Liver (tissue), 9 donors: ENCODE results near the gene GRAP2. TPM values are rescaled to one million over a fixed set of nuclear protein-coding genes. Genes with fewer than 3 reads are reported as not detected.

ENCODE experiments used
- DNase-seq: peaks from one replicate; pipeline ENCODE4 v3.0.0-alpha.2; 2017; ENCODE audit warnings: low spot score
- H3K27ac ChIP-seq, 2 donors: one replicate each; pipeline ENCODE4 v1.7.0; 2013; ENCODE audit warnings: inconsistent platforms in 2 of 2, low read length in 2 of 2, control low read depth in 1 of 2, low read depth in 1 of 2, mild to moderate bottlenecking in 1 of 2
- H3K27me3 ChIP-seq, 4 donors: one replicate each; pipeline versions ENCODE4 v1.6.1 to v1.7.0; 2013; ENCODE audit warnings: low read length in 3 of 4, inconsistent platforms in 1 of 4, mild to moderate bottlenecking in 1 of 4, moderate library complexity in 1 of 4; ENCODE audit not compliant: control insufficient read depth in 4 of 4, insufficient read depth in 4 of 4
- H3K36me3 ChIP-seq, 4 donors: one replicate each; pipeline versions ENCODE4 v1.6.1 to v1.7.0; 2013; ENCODE audit warnings: low read length in 3 of 4, mild to moderate bottlenecking in 3 of 4, low read depth in 1 of 4, moderate library complexity in 1 of 4; ENCODE audit not compliant: control insufficient read depth in 4 of 4, insufficient read depth in 3 of 4
- H3K4me1 ChIP-seq, 4 donors: one replicate each; pipeline versions ENCODE4 v1.6.1 to v1.7.0; 2013; ENCODE audit warnings: low read length in 3 of 4, mild to moderate bottlenecking in 3 of 4, moderate library complexity in 1 of 4; ENCODE audit not compliant: control insufficient read depth in 4 of 4, insufficient read depth in 4 of 4
- H3K4me3 ChIP-seq, 3 donors: one replicate each; pipeline versions ENCODE4 v1.6.1 to v1.7.0; 2013; ENCODE audit warnings: low read length in 3 of 3, control low read depth in 1 of 3, low read depth in 1 of 3, mild to moderate bottlenecking in 1 of 3
- H3K9ac ChIP-seq, 2 donors: one replicate each; pipeline ENCODE4 v1.7.0; 2013; ENCODE audit warnings: low read length in 2 of 2, mild to moderate bottlenecking in 2 of 2, moderate library complexity in 2 of 2, control low read depth in 1 of 2, low read depth in 1 of 2
- H3K9me3 ChIP-seq, 4 donors: one replicate each; pipeline versions ENCODE4 v1.6.1 to v1.7.0; 2013; ENCODE audit warnings: low read length in 3 of 4; ENCODE audit not compliant: control insufficient read depth in 4 of 4
- EGR1 ChIP-seq, 2 donors: IDR thresholded peaks; 2 replicates each; pipeline ENCODE4 v1.6.1; 2016 to 2018; ENCODE audit warnings: antibody characterized with exemption in 2 of 2, low read depth in 2 of 2
- FOXA2 ChIP-seq: IDR thresholded peaks from 2 replicates; pipeline ENCODE4 v1.6.1; 2016; ENCODE audit warnings: antibody characterized with exemption
- HNF4A ChIP-seq, 2 donors: conservative IDR thresholded peaks; 2 replicates each; pipeline ENCODE4 v1.6.1; 2016; ENCODE audit warnings: antibody characterized with exemption in 2 of 2, mild to moderate bottlenecking in 2 of 2
- HNF4G ChIP-seq: IDR thresholded peaks from 2 replicates; pipeline ENCODE4 v1.6.1; 2016; ENCODE audit warnings: antibody characterized with exemption
- JUND ChIP-seq, 2 donors: IDR thresholded peaks; 2 replicates each; pipeline ENCODE4 v1.6.1; 2016; ENCODE audit warnings: antibody characterized with exemption in 2 of 2
- NR2F2 ChIP-seq: IDR thresholded peaks from 2 replicates; pipeline ENCODE4 v1.6.1; 2016; ENCODE audit warnings: antibody characterized with exemption
- RAD21 ChIP-seq, 2 donors: IDR thresholded peaks; 2 replicates each; pipeline ENCODE4 v1.6.1; 2016; ENCODE audit warnings: antibody characterized with exemption in 2 of 2, mild to moderate bottlenecking in 2 of 2
- RXRA ChIP-seq, 2 donors: IDR thresholded peaks; 2 replicates each; pipeline ENCODE4 v1.6.1; 2017 to 2018; ENCODE audit warnings: antibody characterized with exemption in 2 of 2, mild to moderate bottlenecking in 1 of 2
- SP1 ChIP-seq: IDR thresholded peaks from 2 replicates; pipeline ENCODE4 v1.6.1; 2018; ENCODE audit warnings: antibody characterized with exemption, mild to moderate bottlenecking
- TAF1 ChIP-seq: conservative IDR thresholded peaks from 2 replicates; pipeline ENCODE4 v1.6.1; 2016; ENCODE audit warnings: antibody characterized with exemption, mild to moderate bottlenecking
- YY1 ChIP-seq: IDR thresholded peaks from 2 replicates; pipeline ENCODE4 v1.6.1; 2016; ENCODE audit warnings: antibody characterized with exemption, mild to moderate bottlenecking
- WGBS: extraction: QIAGEN DNeasy Blood & Tissue Kit; methylation state at CpG from one replicate; pipeline ENCODE4 v1.1.7; 2013; 5-methylcytosine and 5-hydroxymethylcytosine counted together
- polyA plus RNA-seq, 2 donors: library from polyadenylated mRNA; stranded (reverse) in 1 of 2; unstranded in 1 of 2; fragments of 200-250 nt in 1 of 2; fragments of >200 nt in 1 of 2; fragmentation: Nextera tagmentation in 1 of 2; extraction: Ambion mirVana in 1 of 2; gene quantifications; one replicate each; pipeline versions ENCODE4 v1.2.1 to v1.2.3, GENCODE V29; 2013 to 2015
- total RNA-seq, 2 donors: library from RNA; depleted of rRNA; stranded (reverse); fragments of >200 nt; gene quantifications; one replicate each; pipeline ENCODE4 v1.2.3, GENCODE V29; 2014
- TF ChIP-seq, protein P1 (sequence below): IDR thresholded peaks from 2 replicates; pipeline ENCODE4 v1.6.1; 2016; ENCODE audit warnings: antibody characterized with exemption, mild to moderate bottlenecking
- TF ChIP-seq, protein P2 (sequence below): IDR thresholded peaks from 2 replicates; pipeline ENCODE4 v1.6.1; 2016; ENCODE audit warnings: antibody characterized with exemption
- TF ChIP-seq, protein P3 (sequence below): IDR thresholded peaks from 2 replicates; pipeline ENCODE4 v1.6.1; 2016; ENCODE audit warnings: antibody characterized with exemption
- TF ChIP-seq, protein P4 (sequence below): fragments of 150-350 bp; IDR thresholded peaks from 2 replicates; pipeline ENCODE4 v1.5.1; 2017; ENCODE audit warnings: improper control_type of control experiment, low read depth, low read length; ENCODE audit not compliant: missing input control
- donor health status: healthy.
- donor health status: healthy.
- donor health status: healthy.
- donor health status: healthy.
- donor health status: healthy.

GRAP2 gene
- total and polyA plus RNA-seq, 4 donors = 0.22 to 38.2 (median 0.78) TPM

DNA sequence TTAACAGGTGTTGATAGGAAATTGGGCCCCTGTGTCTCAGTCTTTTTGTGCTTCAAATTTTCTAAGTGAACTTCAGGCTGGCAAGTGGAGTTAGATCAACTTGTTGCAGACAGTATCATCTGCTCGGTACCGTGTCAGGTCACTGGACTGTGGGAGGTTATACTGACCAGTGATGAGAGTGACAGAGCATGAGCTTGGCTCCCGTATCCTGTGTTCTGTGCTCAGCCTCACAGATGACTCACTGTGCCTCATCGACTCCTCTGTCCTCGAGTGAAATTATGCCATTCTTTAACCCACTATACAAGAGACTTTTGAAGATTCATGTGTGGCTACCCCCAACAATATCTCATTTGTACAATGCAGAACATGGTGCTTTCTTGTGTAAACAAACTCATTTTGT, 7.9 kb downstream of the GRAP2 start:
- 78% methylated on average over 5 of the region's 5 CpGs for WGBS
- Histone ChIP-seq H3K27me3 (peaks cover 0 to 6% (median 0%) of the 10 kb centered on the region in 4 donors), H3K4me1 (no peaks in the 10 kb centered on the region), H3K9me3 (no peaks in the 10 kb centered on the region), H3K36me3 (no peaks in the 10 kb centered on the region), H3K4me3 (no peak overlapping the region), H3K27ac (no peak overlapping the region), H3K9ac (no peak overlapping the region)
- DNase-seq = no peak
- no peak for TF ChIP-seq YY1

DNA sequence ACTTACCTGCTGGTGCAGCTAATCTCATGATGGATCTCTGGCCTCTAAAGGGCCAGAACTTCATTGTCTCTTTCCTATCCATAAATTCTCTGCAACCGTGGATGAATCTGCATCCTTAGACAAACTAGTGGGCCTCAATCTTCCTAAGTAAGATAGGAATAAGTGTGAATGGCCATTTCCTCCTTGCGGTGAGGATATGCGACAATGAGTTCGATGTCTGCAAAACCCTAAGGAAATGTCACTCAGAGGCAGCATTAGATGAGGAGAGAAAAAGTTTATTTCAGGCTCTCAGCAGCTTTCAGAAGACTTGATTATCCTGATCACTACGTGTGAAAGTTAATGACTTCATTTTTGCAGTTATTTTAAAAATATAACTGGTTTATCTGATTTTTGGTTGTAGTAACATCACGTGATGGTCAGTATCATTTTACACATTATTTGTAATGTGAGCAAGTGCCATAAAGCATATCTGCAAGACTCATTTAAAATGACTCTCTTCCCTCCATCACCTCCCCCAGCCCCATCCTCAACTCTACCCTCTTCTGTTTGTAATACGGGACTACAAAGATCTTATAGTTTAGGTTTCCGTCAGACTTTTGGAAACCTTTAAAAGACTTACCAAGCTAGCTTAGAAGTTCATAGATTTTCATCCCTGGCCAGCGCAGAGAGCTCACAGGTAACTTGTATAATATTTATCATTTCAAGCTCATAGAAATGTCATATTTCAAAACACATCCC, 10.2 kb downstream of the GRAP2 start:
- Histone ChIP-seq H3K27ac (no peak overlapping the region), H3K27me3 (peaks cover 0 to 4% (median 0%) of the 10 kb centered on the region in 4 donors), H3K36me3 (no peaks in the 10 kb centered on the region), H3K9ac (no peak overlapping the region), H3K4me3 (no peak overlapping the region), H3K9me3 (no peaks in the 10 kb centered on the region), H3K4me1 (no peaks in the 10 kb centered on the region)
- 72% methylated on average over 9 of the region's 9 CpGs for WGBS
- TF ChIP-seq TAF1 = no peak
- TF ChIP-seq, protein P1, sequence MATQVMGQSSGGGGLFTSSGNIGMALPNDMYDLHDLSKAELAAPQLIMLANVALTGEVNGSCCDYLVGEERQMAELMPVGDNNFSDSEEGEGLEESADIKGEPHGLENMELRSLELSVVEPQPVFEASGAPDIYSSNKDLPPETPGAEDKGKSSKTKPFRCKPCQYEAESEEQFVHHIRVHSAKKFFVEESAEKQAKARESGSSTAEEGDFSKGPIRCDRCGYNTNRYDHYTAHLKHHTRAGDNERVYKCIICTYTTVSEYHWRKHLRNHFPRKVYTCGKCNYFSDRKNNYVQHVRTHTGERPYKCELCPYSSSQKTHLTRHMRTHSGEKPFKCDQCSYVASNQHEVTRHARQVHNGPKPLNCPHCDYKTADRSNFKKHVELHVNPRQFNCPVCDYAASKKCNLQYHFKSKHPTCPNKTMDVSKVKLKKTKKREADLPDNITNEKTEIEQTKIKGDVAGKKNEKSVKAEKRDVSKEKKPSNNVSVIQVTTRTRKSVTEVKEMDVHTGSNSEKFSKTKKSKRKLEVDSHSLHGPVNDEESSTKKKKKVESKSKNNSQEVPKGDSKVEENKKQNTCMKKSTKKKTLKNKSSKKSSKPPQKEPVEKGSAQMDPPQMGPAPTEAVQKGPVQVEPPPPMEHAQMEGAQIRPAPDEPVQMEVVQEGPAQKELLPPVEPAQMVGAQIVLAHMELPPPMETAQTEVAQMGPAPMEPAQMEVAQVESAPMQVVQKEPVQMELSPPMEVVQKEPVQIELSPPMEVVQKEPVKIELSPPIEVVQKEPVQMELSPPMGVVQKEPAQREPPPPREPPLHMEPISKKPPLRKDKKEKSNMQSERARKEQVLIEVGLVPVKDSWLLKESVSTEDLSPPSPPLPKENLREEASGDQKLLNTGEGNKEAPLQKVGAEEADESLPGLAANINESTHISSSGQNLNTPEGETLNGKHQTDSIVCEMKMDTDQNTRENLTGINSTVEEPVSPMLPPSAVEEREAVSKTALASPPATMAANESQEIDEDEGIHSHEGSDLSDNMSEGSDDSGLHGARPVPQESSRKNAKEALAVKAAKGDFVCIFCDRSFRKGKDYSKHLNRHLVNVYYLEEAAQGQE = no peak
- TF ChIP-seq EGR1 (IDR thresholded peaks at IDR 0.05; ENCODE audit: low read depth in 2 of 2) = no peak
- TF ChIP-seq NR2F2 = no peak
- no peak for TF ChIP-seq YY1
- TF ChIP-seq, protein P2, sequence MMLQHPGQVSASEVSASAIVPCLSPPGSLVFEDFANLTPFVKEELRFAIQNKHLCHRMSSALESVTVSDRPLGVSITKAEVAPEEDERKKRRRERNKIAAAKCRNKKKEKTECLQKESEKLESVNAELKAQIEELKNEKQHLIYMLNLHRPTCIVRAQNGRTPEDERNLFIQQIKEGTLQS = no peak
- TF ChIP-seq, protein P3, sequence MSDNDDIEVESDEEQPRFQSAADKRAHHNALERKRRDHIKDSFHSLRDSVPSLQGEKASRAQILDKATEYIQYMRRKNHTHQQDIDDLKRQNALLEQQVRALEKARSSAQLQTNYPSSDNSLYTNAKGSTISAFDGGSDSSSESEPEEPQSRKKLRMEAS = no peak
- TF ChIP-seq HNF4A (conservative IDR thresholded peaks at IDR 0.05) = no peak
- TF ChIP-seq FOXA2 = no peak
- TF ChIP-seq HNF4G = no peak
- TF ChIP-seq RXRA (IDR thresholded peaks at IDR 0.05) = no peak
- no peak for TF ChIP-seq SP1
- TF ChIP-seq, protein P4, sequence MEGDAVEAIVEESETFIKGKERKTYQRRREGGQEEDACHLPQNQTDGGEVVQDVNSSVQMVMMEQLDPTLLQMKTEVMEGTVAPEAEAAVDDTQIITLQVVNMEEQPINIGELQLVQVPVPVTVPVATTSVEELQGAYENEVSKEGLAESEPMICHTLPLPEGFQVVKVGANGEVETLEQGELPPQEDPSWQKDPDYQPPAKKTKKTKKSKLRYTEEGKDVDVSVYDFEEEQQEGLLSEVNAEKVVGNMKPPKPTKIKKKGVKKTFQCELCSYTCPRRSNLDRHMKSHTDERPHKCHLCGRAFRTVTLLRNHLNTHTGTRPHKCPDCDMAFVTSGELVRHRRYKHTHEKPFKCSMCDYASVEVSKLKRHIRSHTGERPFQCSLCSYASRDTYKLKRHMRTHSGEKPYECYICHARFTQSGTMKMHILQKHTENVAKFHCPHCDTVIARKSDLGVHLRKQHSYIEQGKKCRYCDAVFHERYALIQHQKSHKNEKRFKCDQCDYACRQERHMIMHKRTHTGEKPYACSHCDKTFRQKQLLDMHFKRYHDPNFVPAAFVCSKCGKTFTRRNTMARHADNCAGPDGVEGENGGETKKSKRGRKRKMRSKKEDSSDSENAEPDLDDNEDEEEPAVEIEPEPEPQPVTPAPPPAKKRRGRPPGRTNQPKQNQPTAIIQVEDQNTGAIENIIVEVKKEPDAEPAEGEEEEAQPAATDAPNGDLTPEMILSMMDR = no peak
- TF ChIP-seq JUND (IDR thresholded peaks at IDR 0.05) = no peak
- TF ChIP-seq RAD21 (IDR thresholded peaks at IDR 0.05) = no peak
- DNase-seq = no peak
